Gastrocnemius medialis (tissue), 4 donors: ENCODE data around the gene SMAD4.

ENCODE experiments used
- POLR2A ChIP-seq, 2 donors: fragments of 450-650 bp; IDR thresholded peaks; one replicate each; pipeline ENCODE4 v1.6.1; 2017; ENCODE audit warnings: antibody characterized with exemption in 2 of 2, mild to moderate bottlenecking in 2 of 2, moderate library complexity in 2 of 2
- TF ChIP-seq, protein P1 (sequence below), 5 experiments: fragments of 450-650 bp in 3 of 5; fragments of 200-600 bp in 2 of 5; sonication (generic) in 2 of 5; IDR thresholded peaks in 4 of 5; conservative IDR thresholded peaks in 1 of 5; 1 replicate in 4 of 5; 2 replicates in 1 of 5; pipeline ENCODE4 v1.5.1; 2016 to 2019; ENCODE audit warnings: antibody characterized with exemption in 5 of 5, mild to moderate bottlenecking in 3 of 5, moderate library complexity in 3 of 5

- no peak for TF ChIP-seq POLR2A (IDR thresholded peaks at IDR 0.05)
- TF ChIP-seq, protein P1, sequence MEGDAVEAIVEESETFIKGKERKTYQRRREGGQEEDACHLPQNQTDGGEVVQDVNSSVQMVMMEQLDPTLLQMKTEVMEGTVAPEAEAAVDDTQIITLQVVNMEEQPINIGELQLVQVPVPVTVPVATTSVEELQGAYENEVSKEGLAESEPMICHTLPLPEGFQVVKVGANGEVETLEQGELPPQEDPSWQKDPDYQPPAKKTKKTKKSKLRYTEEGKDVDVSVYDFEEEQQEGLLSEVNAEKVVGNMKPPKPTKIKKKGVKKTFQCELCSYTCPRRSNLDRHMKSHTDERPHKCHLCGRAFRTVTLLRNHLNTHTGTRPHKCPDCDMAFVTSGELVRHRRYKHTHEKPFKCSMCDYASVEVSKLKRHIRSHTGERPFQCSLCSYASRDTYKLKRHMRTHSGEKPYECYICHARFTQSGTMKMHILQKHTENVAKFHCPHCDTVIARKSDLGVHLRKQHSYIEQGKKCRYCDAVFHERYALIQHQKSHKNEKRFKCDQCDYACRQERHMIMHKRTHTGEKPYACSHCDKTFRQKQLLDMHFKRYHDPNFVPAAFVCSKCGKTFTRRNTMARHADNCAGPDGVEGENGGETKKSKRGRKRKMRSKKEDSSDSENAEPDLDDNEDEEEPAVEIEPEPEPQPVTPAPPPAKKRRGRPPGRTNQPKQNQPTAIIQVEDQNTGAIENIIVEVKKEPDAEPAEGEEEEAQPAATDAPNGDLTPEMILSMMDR (IDR thresholded peaks at IDR 0.05 in 4 of 5, conservative IDR thresholded peaks at IDR 0.05 in 1 of 5) = no peak
These were observed 59.7 kb downstream of the SMAD4 start for GRCh38 chr18:51089691-51090090.
